Cardiac fibroblast (primary cell): ENCODE data around the gene MGA.
A peak's percentile ranks its signal among the peaks of the same experiment; 100 is the strongest.

ENCODE experiments used
- DNase-seq, 2 donors: peaks; one replicate each; pipeline versions ENCODE4 v3.0.0 to v3.0.0-alpha.2; 2010; ENCODE audit warnings: low read depth in 2 of 2
- H3K4me3 ChIP-seq, 2 donors: replicated peaks in 1 of 2; 1 replicate in 1 of 2; 2 replicates in 1 of 2; pipeline ENCODE4 v1.5.1; 2011; ENCODE audit warnings: low read depth in 2 of 2, low read length in 2 of 2, mild to moderate bottlenecking in 2 of 2, moderate library complexity in 1 of 2
- CTCF ChIP-seq: IDR thresholded peaks from one replicate; pipeline ENCODE4 v1.5.1; 2011; ENCODE audit warnings: low read depth, mild to moderate bottlenecking, low read length, inconsistent platforms

MGA gene

GRCh38 chr15:41660235-41661077 is at the start of gene MGA:
Gene MGA, plus strand, starts transcription at chr15:41660405.
- TF ChIP-seq CTCF, result no peak
- peak within 1 kb of the TSS; percentile 63 to 65 for H3K4me3 ChIP-seq
- peak; percentile 95 for DNase-seq

- no peak for TF ChIP-seq CTCF
- peak overlapping the region; percentile 59 to 61 for H3K4me3 ChIP-seq
- no peak for DNase-seq
These were observed 39.5 kb upstream of the MGA start for GRCh38 chr15:41620536-41621199.

GRCh38 chr15:41621200-41622193 is 38.7 kb upstream of the MGA start:
- DNase-seq, result peak; percentile 77 to 86
- peak overlapping the region; percentile 59 to 61 for H3K4me3 ChIP-seq
- no peak for TF ChIP-seq CTCF

GRCh38 chr15:41622901-41623300 is 37.3 kb upstream of the MGA start:
- no peak for TF ChIP-seq CTCF
- peak in 1 of 2 donors; percentile 41 for DNase-seq
- H3K4me3 ChIP-seq, result no peak overlapping the region

- TF ChIP-seq CTCF, result no peak
- no peak for DNase-seq
- H3K4me3 ChIP-seq, result no peak overlapping the region
These were observed 33.0 kb upstream of the MGA start for GRCh38 chr15:41627203-41627602.

- TF ChIP-seq CTCF, result no peak
- no peak overlapping the region for H3K4me3 ChIP-seq
- peak in 1 of 2 donors; percentile 12 for DNase-seq
These were observed 30.7 kb upstream of the MGA start for GRCh38 chr15:41629463-41629862.
